ENCODE data around the gene GRM4. TPM values are rescaled to one million over a fixed set of nuclear protein-coding genes. Genes with fewer than 3 reads are reported as not detected.

Gene GRM4
- total RNA-seq, 1 experiment from 2014 or later = not detected

- Histone ChIP-seq H3K79me2 (ENCODE audit: low read length) (no peaks in the 10 kb centered on the region), H3K36me3 (ENCODE audit: low read depth, low read length) (no peaks in the 10 kb centered on the region), H4K20me1 (ENCODE audit: low read length) (no peaks in the 10 kb centered on the region), H3K9me3 (ENCODE audit: low read length) (no peaks in the 10 kb centered on the region), H3K4me2 (ENCODE audit: low read length) (no peak overlapping the region), H3K9me2 (replicated peaks; ENCODE audit: low read length) (no peaks in the 10 kb centered on the region), H3K9ac (ENCODE audit: low read length) (no peak overlapping the region), H3K4me1 (ENCODE audit: insufficient read depth, low read length) (peaks cover 12% of the 10 kb centered on the region), H2AFZ (ENCODE audit: low read length) (no peak overlapping the region), H3K4me3 (ENCODE audit: low read length) (no peak overlapping the region), H3K27ac (ENCODE audit: low read length) (no peak overlapping the region), H3K27me3 (ENCODE audit: low read length) (no peaks in the 10 kb centered on the region), H3F3A (ENCODE audit: low read length, unreplicated experiment) (no peaks in the 10 kb centered on the region)
- DNase-seq = no peak
- ATAC-seq = no peak
- no TSS peak for BruUV-seq (replicated peaks)
- no peak for TF ChIP-seq EZH2 (IDR thresholded peaks at IDR 0.05; ENCODE audit: low read length, unreplicated experiment)
- no peak for TF ChIP-seq CTCF (conservative IDR thresholded peaks at IDR 0.05; ENCODE audit: low read depth, low read length)
- TF ChIP-seq EZH2phosphoT487 (IDR thresholded peaks at IDR 0.05; ENCODE audit: borderline replicate concordance, low read length) = no peak
- CTCF ChIA-PET = no interaction called here
- intact Hi-C loops (cut with micrococcal nuclease) = no loop called here
- POLR2A ChIA-PET (ENCODE audit: unreplicated experiment) = no interaction called here
Observed at GRCh38 chr6:33984466-33985312, 161.2 kb downstream of the GRM4 start.

- H3K79me2 ChIP-seq (ENCODE audit: low read length) = no peaks in the 10 kb centered on the region
- peak overlapping the region; percentile 61 for H3K4me2 ChIP-seq (ENCODE audit: low read length)
- peak overlapping the region; percentile 89; the same call in 1 of the 2 replicates for H2AFZ ChIP-seq (ENCODE audit: low read length)
- CTCF ChIA-PET = no interaction called here
- no peak overlapping the region for H3K27ac ChIP-seq (ENCODE audit: low read length)
- no TSS peak for BruUV-seq (replicated peaks)
- H3K9me3 ChIP-seq (ENCODE audit: low read length) = no peaks in the 10 kb centered on the region
- H3K4me1 ChIP-seq (ENCODE audit: insufficient read depth, low read length) = peaks cover 12% of the 10 kb centered on the region
- intact Hi-C loops (cut with micrococcal nuclease) = no loop called here
- no peak overlapping the region for H3K9ac ChIP-seq (ENCODE audit: low read length)
- H3K36me3 ChIP-seq (ENCODE audit: low read depth, low read length) = no peaks in the 10 kb centered on the region
- H3K27me3 ChIP-seq (ENCODE audit: low read length) = no peaks in the 10 kb centered on the region
- POLR2A ChIA-PET (ENCODE audit: unreplicated experiment) = no interaction called here
- DNase-seq (no peak), ATAC-seq (no peak)
- TF ChIP-seq CTCF (conservative IDR thresholded peaks at IDR 0.05; ENCODE audit: low read depth, low read length) = no peak
- TF ChIP-seq EZH2phosphoT487 (IDR thresholded peaks at IDR 0.05; ENCODE audit: borderline replicate concordance, low read length) = no peak
- TF ChIP-seq EZH2 (IDR thresholded peaks at IDR 0.05; ENCODE audit: low read length, unreplicated experiment) = no peak
- no peaks in the 10 kb centered on the region for H3K9me2 ChIP-seq (replicated peaks; ENCODE audit: low read length)
- H4K20me1 ChIP-seq (ENCODE audit: low read length) = no peaks in the 10 kb centered on the region
- H3F3A ChIP-seq (ENCODE audit: low read length, unreplicated experiment) = no peaks in the 10 kb centered on the region
- H3K4me3 ChIP-seq (ENCODE audit: low read length) = no peak overlapping the region
Observed at GRCh38 chr6:33983721-33984465, 162.0 kb downstream of the GRM4 start.
